Measurements from ENCODE around the gene HNRNPAB. TPM values are rescaled to one million over a fixed set of nuclear protein-coding genes. Genes with fewer than 3 reads are reported as not detected.

Gene HNRNPAB
- total RNA-seq, 2 donors from 2014 or later, result 66.3 to 124 TPM

DNA sequence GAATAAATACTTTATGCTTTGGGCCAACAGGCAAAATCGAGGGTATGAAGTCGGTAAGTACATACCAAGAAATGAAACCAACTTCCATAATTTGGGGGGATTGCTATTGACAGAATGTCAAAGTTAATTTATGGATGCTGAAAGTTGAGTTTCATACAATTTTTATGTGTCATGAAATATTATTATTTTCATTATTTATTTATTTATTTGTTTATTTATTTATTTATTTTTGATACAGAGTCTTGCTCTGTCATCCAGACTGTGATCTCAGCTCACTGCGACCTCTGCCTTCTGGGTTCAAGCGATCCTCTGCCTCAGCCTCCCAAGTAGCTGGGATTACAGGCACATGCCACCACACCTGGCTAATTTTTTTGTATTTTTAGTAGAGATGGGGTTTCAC is 12.7 kb upstream of the HNRNPAB start:
- no peaks in the 10 kb centered on the region for H3K36me3 ChIP-seq
- TF ChIP-seq, protein P1, sequence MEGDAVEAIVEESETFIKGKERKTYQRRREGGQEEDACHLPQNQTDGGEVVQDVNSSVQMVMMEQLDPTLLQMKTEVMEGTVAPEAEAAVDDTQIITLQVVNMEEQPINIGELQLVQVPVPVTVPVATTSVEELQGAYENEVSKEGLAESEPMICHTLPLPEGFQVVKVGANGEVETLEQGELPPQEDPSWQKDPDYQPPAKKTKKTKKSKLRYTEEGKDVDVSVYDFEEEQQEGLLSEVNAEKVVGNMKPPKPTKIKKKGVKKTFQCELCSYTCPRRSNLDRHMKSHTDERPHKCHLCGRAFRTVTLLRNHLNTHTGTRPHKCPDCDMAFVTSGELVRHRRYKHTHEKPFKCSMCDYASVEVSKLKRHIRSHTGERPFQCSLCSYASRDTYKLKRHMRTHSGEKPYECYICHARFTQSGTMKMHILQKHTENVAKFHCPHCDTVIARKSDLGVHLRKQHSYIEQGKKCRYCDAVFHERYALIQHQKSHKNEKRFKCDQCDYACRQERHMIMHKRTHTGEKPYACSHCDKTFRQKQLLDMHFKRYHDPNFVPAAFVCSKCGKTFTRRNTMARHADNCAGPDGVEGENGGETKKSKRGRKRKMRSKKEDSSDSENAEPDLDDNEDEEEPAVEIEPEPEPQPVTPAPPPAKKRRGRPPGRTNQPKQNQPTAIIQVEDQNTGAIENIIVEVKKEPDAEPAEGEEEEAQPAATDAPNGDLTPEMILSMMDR (IDR thresholded peaks at IDR 0.05), result no peak
- H3K4me3 ChIP-seq, result no peak overlapping the region
- no peaks in the 10 kb centered on the region for H3K4me1 ChIP-seq (ENCODE audit: control insufficient read depth in 1 of 2, low read depth in 2 of 2)
- no peak overlapping the region for H3K27ac ChIP-seq
- no peaks in the 10 kb centered on the region for H3K9me3 ChIP-seq
- no peaks in the 10 kb centered on the region for H3K27me3 ChIP-seq (replicated peaks; ENCODE audit: insufficient read depth)
- no peak for DNase-seq (ENCODE audit: low spot score)
- ATAC-seq (ENCODE audit: insufficient number of reproducible peaks, low FRiP score, low read depth), result no peak

DNA sequence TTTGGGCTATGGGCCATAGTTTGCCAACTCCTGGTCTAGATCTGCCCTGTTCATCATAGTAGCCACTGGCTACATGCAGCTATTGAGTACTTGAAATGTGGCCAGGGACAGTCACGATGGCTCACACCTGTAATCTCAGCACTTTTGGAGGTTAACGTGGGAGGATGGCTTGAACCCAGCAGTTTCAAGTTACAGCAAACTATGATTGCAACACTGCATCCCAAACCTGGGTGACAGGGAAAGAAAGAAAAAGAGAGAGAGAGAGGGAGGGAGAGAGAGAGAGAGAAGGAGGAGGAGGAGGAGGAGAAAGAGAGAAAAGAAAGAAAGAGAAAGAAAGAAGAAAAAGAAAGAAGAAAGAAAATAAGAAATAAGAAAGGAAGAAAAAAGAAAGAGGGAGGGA is 12.1 kb upstream of the HNRNPAB start:
- H3K27me3 ChIP-seq (replicated peaks; ENCODE audit: insufficient read depth), result no peaks in the 10 kb centered on the region
- TF ChIP-seq, protein P1 (IDR thresholded peaks at IDR 0.05), result no peak
- H3K4me1 ChIP-seq (ENCODE audit: control insufficient read depth in 1 of 2, low read depth in 2 of 2), result no peaks in the 10 kb centered on the region
- no peak for ATAC-seq (ENCODE audit: insufficient number of reproducible peaks, low FRiP score, low read depth)
- no peak for DNase-seq (ENCODE audit: low spot score)
- H3K36me3 ChIP-seq, result no peaks in the 10 kb centered on the region
- no peak overlapping the region for H3K4me3 ChIP-seq
- H3K27ac ChIP-seq, result no peak overlapping the region
- H3K9me3 ChIP-seq, result no peaks in the 10 kb centered on the region

DNA sequence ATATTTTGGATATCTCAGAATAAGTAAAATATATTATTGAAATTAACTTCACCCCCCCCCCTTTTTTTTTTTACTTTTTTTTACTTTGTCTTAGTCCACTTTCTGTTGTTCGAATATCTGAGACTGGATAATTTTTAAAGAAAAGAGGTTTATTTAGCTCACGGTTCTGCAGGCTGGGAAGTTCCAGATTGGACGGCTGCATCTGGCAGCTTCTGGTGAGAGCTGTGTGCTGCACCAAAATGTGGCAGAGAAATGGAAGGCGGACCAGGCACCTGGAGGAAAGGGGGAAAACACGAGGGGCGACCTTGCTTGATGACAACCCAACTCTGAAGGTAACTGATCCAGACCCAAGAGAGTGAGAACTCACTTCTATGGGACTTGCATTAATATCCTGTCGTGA is 11.5 kb upstream of the HNRNPAB start:
- no peak overlapping the region for H3K27ac ChIP-seq
- no peak for ATAC-seq (ENCODE audit: insufficient number of reproducible peaks, low FRiP score, low read depth)
- H3K9me3 ChIP-seq, result no peaks in the 10 kb centered on the region
- TF ChIP-seq, protein P1 (IDR thresholded peaks at IDR 0.05), result no peak
- DNase-seq (ENCODE audit: low spot score), result no peak
- H3K27me3 ChIP-seq (replicated peaks; ENCODE audit: insufficient read depth), result no peaks in the 10 kb centered on the region
- no peak overlapping the region for H3K4me3 ChIP-seq
- no peaks in the 10 kb centered on the region for H3K36me3 ChIP-seq
- no peaks in the 10 kb centered on the region for H3K4me1 ChIP-seq (ENCODE audit: control insufficient read depth in 1 of 2, low read depth in 2 of 2)

DNA sequence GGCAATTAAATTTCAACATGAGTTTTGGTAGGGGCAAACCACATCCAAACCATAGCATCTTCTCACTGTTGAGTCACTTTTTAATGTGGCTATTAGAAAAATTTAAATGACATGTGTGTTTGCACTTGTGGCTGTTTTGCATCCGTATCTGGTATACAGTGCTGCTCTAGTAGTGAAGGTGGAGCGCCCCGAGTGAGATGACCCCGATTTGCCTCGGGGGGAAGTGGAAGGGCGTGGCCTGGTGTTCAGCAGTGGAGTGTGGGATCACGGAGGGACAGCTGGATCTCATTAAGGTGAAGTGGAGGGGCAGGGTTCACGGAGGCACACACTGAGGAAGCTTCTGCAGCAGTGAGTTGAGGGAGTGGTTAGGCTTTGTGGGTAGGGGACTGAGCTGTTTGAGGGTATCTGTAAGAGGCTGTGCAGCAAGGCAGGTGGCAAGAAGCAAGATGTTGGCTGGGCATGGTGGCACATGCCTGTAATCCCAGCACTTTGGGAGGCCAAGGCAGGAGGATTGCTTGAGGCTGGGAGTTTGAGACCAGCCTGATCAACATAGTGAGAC is 11.0 kb upstream of the HNRNPAB start:
- Histone ChIP-seq H3K4me1 (ENCODE audit: control insufficient read depth in 1 of 2, low read depth in 2 of 2) (no peaks in the 10 kb centered on the region), H3K9me3 (no peaks in the 10 kb centered on the region), H3K27me3 (replicated peaks; ENCODE audit: insufficient read depth) (no peaks in the 10 kb centered on the region), H3K4me3 (no peak overlapping the region), H3K36me3 (no peaks in the 10 kb centered on the region), H3K27ac (no peak overlapping the region)
- ATAC-seq (ENCODE audit: insufficient number of reproducible peaks, low FRiP score, low read depth) (no peak), DNase-seq (ENCODE audit: low spot score) (no peak)
- TF ChIP-seq, protein P1 (IDR thresholded peaks at IDR 0.05), result no peak

DNA sequence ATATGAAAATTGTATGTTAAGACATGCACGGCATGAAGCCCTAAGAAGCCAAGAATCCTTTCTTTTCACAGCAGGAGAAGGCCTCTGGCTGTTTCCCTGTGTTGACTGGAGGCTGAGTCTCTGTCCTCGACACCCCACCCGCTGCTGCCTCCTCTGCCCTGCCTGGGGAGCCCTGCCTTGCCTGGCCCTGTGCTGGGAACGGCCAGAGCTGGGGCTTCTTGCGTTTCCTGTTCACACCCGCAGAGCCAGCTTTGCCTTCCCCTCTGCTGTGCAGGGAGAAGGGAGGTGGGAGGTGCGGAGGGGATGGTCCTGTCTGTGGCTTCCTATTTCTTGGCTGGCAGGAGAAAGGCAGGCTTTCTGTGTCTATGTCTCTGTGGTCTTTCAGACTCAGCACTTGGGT is 10.3 kb upstream of the HNRNPAB start:
- Histone ChIP-seq H3K4me3 (no peak overlapping the region), H3K4me1 (ENCODE audit: control insufficient read depth in 1 of 2, low read depth in 2 of 2) (no peaks in the 10 kb centered on the region), H3K9me3 (no peaks in the 10 kb centered on the region), H3K27me3 (replicated peaks; ENCODE audit: insufficient read depth) (no peaks in the 10 kb centered on the region), H3K27ac (no peak overlapping the region), H3K36me3 (no peaks in the 10 kb centered on the region)
- TF ChIP-seq, protein P1 (IDR thresholded peaks at IDR 0.05), result no peak
- ATAC-seq (ENCODE audit: insufficient number of reproducible peaks, low FRiP score, low read depth) (no peak), DNase-seq (ENCODE audit: low spot score) (no peak)
